Measurements from ENCODE around the gene TCERG1.

- TF ChIP-seq EZH2 (IDR thresholded peaks at IDR 0.05; ENCODE audit: borderline replicate concordance, low read length) (no peak), CTCF (conservative IDR thresholded peaks at IDR 0.05 in 1 of 2, IDR thresholded peaks at IDR 0.05 in 1 of 2; ENCODE audit: extremely low read depth in 1 of 2, insufficient read depth in 1 of 2, low read depth in 1 of 2, low read length in 2 of 2) (no peak)
Measured at GRCh38 chr5:146463446-146463845, 16.3 kb downstream of the TCERG1 start.
